ENCODE results near the gene ADAD2.

DNA sequence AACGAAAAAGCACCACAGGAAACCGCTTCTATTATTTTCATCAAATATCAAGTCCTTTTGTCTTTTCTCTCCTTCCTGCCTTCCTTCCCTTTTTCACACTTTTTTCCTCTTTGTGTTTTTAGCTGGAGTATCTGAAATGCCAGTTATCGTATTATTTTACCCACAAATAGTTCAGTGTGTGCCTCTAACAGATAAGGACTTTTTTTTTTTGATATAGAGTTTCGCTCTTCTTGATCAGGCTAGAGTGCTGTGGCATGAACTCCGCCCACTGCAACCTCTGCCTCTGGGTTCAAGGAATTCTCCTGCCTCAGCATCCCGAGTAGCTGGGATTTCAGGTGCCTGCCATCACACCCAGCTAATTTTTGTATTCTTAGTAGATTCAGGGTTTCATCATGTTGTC is 35.2 kb upstream of the ADAD2 start:
- TF ChIP-seq, protein P1, sequence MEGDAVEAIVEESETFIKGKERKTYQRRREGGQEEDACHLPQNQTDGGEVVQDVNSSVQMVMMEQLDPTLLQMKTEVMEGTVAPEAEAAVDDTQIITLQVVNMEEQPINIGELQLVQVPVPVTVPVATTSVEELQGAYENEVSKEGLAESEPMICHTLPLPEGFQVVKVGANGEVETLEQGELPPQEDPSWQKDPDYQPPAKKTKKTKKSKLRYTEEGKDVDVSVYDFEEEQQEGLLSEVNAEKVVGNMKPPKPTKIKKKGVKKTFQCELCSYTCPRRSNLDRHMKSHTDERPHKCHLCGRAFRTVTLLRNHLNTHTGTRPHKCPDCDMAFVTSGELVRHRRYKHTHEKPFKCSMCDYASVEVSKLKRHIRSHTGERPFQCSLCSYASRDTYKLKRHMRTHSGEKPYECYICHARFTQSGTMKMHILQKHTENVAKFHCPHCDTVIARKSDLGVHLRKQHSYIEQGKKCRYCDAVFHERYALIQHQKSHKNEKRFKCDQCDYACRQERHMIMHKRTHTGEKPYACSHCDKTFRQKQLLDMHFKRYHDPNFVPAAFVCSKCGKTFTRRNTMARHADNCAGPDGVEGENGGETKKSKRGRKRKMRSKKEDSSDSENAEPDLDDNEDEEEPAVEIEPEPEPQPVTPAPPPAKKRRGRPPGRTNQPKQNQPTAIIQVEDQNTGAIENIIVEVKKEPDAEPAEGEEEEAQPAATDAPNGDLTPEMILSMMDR (IDR thresholded peaks at IDR 0.05 in 2 of 3, conservative IDR thresholded peaks at IDR 0.05 in 1 of 3; ENCODE audit: control insufficient read depth in 2 of 3, extremely low read depth in 1 of 3, insufficient read depth in 1 of 3, low read depth in 3 of 3, low read length in 3 of 3), result no peak
- TF ChIP-seq TBL1XR1 (IDR thresholded peaks at IDR 0.05; ENCODE audit: low read depth, low read length), result no peak
- TF ChIP-seq EZH2 (IDR thresholded peaks at IDR 0.05; ENCODE audit: borderline replicate concordance, control insufficient read depth, low read depth, low read length), result no peak
- TF ChIP-seq, protein P2, sequence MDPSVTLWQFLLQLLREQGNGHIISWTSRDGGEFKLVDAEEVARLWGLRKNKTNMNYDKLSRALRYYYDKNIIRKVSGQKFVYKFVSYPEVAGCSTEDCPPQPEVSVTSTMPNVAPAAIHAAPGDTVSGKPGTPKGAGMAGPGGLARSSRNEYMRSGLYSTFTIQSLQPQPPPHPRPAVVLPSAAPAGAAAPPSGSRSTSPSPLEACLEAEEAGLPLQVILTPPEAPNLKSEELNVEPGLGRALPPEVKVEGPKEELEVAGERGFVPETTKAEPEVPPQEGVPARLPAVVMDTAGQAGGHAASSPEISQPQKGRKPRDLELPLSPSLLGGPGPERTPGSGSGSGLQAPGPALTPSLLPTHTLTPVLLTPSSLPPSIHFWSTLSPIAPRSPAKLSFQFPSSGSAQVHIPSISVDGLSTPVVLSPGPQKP (IDR thresholded peaks at IDR 0.05; ENCODE audit: low read depth, low read length), result no peak
- TF ChIP-seq CHD1 (IDR thresholded peaks at IDR 0.05; ENCODE audit: low read depth, low read length), result no peak
- TF ChIP-seq, protein P3, sequence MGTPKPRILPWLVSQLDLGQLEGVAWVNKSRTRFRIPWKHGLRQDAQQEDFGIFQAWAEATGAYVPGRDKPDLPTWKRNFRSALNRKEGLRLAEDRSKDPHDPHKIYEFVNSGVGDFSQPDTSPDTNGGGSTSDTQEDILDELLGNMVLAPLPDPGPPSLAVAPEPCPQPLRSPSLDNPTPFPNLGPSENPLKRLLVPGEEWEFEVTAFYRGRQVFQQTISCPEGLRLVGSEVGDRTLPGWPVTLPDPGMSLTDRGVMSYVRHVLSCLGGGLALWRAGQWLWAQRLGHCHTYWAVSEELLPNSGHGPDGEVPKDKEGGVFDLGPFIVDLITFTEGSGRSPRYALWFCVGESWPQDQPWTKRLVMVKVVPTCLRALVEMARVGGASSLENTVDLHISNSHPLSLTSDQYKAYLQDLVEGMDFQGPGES (IDR thresholded peaks at IDR 0.05), result no peak
- TF ChIP-seq, protein P4, sequence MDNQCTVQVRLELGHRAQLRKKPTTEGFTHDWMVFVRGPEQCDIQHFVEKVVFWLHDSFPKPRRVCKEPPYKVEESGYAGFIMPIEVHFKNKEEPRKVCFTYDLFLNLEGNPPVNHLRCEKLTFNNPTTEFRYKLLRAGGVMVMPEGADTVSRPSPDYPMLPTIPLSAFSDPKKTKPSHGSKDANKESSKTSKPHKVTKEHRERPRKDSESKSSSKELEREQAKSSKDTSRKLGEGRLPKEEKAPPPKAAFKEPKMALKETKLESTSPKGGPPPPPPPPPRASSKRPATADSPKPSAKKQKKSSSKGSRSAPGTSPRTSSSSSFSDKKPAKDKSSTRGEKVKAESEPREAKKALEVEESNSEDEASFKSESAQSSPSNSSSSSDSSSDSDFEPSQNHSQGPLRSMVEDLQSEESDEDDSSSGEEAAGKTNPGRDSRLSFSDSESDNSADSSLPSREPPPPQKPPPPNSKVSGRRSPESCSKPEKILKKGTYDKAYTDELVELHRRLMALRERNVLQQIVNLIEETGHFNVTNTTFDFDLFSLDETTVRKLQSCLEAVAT (IDR thresholded peaks at IDR 0.05), result no peak
- no peak for TF ChIP-seq TAF1 (IDR thresholded peaks at IDR 0.05; ENCODE audit: borderline replicate concordance, low read depth, low read length)

Measured in GM12878 (cell line).